ENCODE results near the gene RBM4B.

RBM4B gene

DNA sequence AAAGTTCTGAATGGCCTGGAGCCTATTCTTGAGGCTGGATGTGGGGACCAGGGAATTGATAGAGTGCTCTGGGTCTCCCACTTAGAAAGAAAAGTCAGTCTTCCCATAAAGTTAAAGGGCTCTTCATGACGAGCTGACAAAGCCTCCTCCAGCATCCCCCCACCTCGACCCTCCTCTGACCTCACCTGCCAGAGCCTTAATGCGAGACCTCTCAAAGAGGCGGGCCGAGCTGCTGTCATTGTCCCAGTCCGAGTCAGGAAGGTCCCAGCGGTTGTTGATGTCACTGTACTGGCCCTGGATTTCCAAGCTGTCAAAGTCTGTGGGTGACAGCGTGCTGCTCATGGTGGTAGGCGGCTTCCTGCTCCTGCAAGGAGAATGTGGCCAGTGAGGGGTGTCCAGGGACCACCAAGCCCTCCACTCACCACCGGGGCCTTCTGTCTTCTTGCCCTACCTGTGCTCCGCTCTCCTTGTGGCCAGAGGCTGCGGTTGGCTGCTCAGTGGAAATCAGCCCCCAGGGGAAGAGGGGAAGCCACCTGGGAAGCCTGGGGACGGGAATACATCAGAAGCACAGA lies 43.3 kb upstream of the RBM4B start:
- TF ChIP-seq CTCF (IDR thresholded peaks at IDR 0.05; ENCODE audit: insufficient read depth, low read depth, low read length, missing control alignments): no peak

DNA sequence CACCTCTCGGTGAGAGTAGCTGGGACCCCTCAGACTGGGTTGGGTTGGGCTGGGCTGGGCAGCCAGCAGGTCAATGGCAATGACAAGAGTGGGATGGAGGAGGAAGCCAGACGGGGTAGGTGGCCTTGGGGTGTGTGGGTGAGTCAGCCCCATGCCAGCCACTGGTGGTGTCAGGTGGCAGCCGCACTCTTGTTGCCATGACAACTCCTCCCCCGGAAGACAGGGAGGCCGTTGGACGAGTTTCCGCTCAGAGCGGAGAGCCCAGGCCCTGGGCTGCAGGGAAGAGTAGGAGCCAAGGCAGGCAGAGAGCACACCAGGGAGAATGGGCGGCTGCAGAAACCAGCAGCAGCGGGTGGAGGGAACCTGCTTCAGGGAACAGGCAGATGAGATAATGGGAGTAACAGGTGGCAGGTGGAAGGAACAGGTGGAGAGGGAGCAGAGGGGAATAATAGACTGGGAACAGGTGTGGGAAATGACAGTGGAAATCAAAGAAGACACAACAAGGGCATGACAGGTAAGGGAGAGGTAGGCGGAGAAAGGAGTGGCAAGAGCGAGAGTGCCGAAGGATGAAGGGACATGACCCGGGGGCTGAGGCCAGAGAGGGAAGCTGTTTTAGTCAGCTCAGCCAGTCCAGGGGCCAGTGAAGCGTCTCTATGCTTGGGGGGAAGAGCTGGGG lies 42.7 kb upstream of the RBM4B start:
- TF ChIP-seq CTCF (IDR thresholded peaks at IDR 0.05; ENCODE audit: insufficient read depth, low read depth, low read length, missing control alignments): no peak
- DNase-seq (ENCODE audit: low read depth): peak; percentile 94
- H3K4me3 ChIP-seq (ENCODE audit: low read length): no peak overlapping the region

More for the DNA sequence above, 43.3 kb upstream of the RBM4B start:
- no peak overlapping the region for H3K4me3 ChIP-seq (ENCODE audit: low read length)
- no peak for DNase-seq (ENCODE audit: low read depth)

DNA sequence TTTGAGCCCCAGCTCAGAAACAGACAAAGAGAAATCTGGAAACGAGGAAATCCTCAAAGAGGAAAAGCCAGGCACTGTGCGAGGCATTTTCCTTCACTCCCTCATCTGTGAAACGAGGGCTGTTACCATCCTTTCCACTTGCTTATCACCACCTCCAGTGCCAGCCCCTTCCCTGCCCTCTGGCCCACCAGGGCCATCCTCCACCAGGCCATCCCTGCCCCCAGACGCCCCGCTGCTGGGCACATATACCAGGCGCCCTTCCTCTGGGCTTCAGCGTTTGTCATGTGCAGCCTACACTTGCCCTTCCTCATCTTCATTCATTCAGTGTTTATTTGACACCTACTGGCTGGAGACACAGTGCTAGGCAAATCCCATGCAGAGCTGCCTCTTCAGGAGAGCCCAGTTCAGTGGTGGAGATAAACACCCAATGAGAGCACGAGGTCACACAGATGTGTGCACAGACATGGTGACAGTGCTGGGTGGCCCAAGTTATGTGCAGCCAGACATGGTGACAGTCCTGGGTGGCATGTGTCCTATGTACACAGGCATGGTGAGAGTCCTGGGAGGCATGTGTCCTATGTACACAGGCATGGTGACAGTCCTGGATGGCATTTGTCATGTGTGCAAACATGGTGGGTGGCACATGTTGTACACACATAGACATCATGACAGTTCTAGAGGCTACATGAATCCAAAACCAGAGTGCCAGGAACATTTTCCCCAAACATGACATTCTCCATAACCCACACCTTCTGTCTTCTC lies 41.6 kb upstream of the RBM4B start:
- H3K4me3 ChIP-seq (ENCODE audit: low read length): peak overlapping the region; percentile 76
- no peak for DNase-seq (ENCODE audit: low read depth)
- no peak for TF ChIP-seq CTCF (IDR thresholded peaks at IDR 0.05; ENCODE audit: insufficient read depth, low read depth, low read length, missing control alignments)

DNA sequence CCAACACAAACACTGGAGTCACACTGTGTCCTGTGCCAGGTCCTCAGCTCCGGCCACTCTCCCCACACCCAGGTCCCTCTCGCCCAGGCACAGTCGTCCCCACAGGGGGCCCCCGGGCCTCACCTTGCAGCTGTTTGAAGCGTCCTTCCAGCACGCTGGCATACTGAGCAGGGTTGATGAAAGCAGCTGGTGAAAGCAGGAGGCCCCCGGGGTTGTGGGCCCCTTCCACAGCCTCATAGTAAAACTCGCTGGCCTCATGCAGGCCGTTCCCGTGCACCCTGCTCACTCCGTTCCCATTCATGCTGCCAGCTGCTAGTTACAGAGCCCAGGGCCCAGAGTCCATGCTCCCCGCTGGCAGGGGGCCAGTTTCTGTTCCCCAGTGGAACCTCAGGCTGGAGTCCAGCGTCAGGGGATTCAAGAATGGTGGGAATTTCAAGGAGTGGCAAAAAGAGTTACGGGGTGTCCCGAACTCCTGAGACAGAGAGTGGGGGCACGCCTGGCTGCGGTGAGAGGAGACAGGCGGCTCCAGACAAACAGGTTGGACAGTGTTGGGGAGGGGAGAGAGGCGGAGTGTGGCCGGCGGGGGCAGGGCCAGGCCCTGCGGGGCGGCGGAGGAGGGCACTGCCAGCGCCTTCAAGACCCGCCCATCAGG lies 40.8 kb upstream of the RBM4B start:
- peak; percentile 74 for DNase-seq (ENCODE audit: low read depth)
- TF ChIP-seq CTCF (IDR thresholded peaks at IDR 0.05; ENCODE audit: insufficient read depth, low read depth, low read length, missing control alignments): peak; percentile 50
- peak overlapping the region; percentile 76 for H3K4me3 ChIP-seq (ENCODE audit: low read length)

DNA sequence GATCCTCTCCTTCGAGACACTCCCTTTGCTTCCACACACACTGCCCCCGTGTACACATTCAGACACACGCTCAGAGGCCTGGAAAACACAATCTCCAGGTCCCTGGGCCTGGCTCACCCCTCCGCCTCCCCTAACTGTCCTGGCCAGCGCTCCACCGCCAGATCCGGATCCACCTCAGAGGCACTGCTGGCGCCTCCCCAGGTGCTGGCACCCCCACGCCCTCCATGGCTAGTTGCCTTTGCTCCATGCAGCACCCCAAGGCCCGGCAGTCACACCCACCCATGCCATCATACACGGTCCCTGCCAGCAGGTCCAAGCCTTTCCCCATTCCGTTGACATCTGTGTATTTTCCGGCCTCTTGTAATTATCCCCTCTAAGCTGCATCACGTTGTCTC lies 40.2 kb upstream of the RBM4B start:
- TF ChIP-seq CTCF (IDR thresholded peaks at IDR 0.05; ENCODE audit: insufficient read depth, low read depth, low read length, missing control alignments): no peak
- DNase-seq (ENCODE audit: low read depth): no peak
- peak overlapping the region; percentile 76 for H3K4me3 ChIP-seq (ENCODE audit: low read length)

GRCh38 chr11:66716996-66717395 lies 39.3 kb upstream of the RBM4B start:
- no peak for TF ChIP-seq CTCF (IDR thresholded peaks at IDR 0.05; ENCODE audit: insufficient read depth, low read depth, low read length, missing control alignments)
- peak overlapping the region; percentile 76 for H3K4me3 ChIP-seq (ENCODE audit: low read length)
- DNase-seq (ENCODE audit: low read depth): no peak

All from epithelial cell of esophagus (primary cell).